LNCaP clone FGC (cell line): Measurements from ENCODE around the gene ARL15.

Source experiments
- DNase-seq: peaks from one replicate; pipeline ENCODE4 v3.0.0-alpha.2; 2011; ENCODE audit warnings: low read depth
- H3K4me3 ChIP-seq: 2 replicates; pipeline ENCODE4 v1.5.1; 2011; ENCODE audit warnings: mild to moderate bottlenecking, low read depth, low read length, control low read depth
- CTCF ChIP-seq: IDR thresholded peaks from 2 replicates; pipeline ENCODE4 v1.5.1; 2012; ENCODE audit warnings: mild to moderate bottlenecking; ENCODE audit not compliant: control insufficient read depth, insufficient read depth; ENCODE audit errors: extremely low read depth

The ARL15 gene

GRCh38 chr5:54234304-54234933 lies 76.0 kb downstream of the ARL15 start:
- no peak overlapping the region for H3K4me3 ChIP-seq
- DNase-seq, result no peak
- peak; percentile 61 for TF ChIP-seq CTCF

- no peak for DNase-seq
- no peak overlapping the region for H3K4me3 ChIP-seq
- TF ChIP-seq CTCF, result no peak
These were observed 79.3 kb downstream of the ARL15 start for GRCh38 chr5:54230936-54231685.

- no peak overlapping the region for H3K4me3 ChIP-seq
- no peak for DNase-seq
- TF ChIP-seq CTCF, result peak; percentile 91
These were observed 81.2 kb downstream of the ARL15 start for GRCh38 chr5:54229041-54229780.

GRCh38 chr5:54227759-54228158 lies 82.6 kb downstream of the ARL15 start:
- no peak for TF ChIP-seq CTCF
- DNase-seq, result no peak
- no peak overlapping the region for H3K4me3 ChIP-seq

GRCh38 chr5:54227109-54227508 lies 83.3 kb downstream of the ARL15 start:
- H3K4me3 ChIP-seq, result no peak overlapping the region
- TF ChIP-seq CTCF, result no peak
- no peak for DNase-seq

- DNase-seq, result no peak
- no peak overlapping the region for H3K4me3 ChIP-seq
- TF ChIP-seq CTCF, result no peak
These were observed 84.2 kb downstream of the ARL15 start for GRCh38 chr5:54226215-54226614.
